MM.1S (cell line): Measurements from ENCODE around the gene CYP4F3.

Experiments used
- CTCF ChIP-seq: fragments of 300-600 bp; sonication (generic); IDR thresholded peaks from 2 replicates; pipeline ENCODE4 v1.5.1; 2016; ENCODE audit warnings: antibody characterized with exemption, low read length, mixed read lengths
- EZH2 ChIP-seq: fragments of 300-600 bp; sonication (generic); optimal IDR thresholded peaks from 2 replicates; pipeline ENCODE3; 2017; ENCODE audit warnings: low read depth, mild to moderate bottlenecking, antibody characterized with exemption, low read length, mixed read lengths
- EZH2phosphoT487 ChIP-seq: fragments of 300-600 bp; sonication (generic); IDR thresholded peaks from 2 replicates; pipeline ENCODE4 v1.6.1; 2018; ENCODE audit warnings: antibody characterized with exemption, low read length

- TF ChIP-seq CTCF (no peak), EZH2phosphoT487 (no peak), EZH2 (no peak)
These were observed 31.4 kb upstream of the CYP4F3 start for GRCh38 chr19:15609261-15609660.
